DMS79 (cell line): ENCODE measurements around the gene CENPS.
"Not testable (repeated sequence)": the region's sequence is repeated elsewhere in the genome, so short reads cannot be mapped to it uniquely, and the experiment has no call there.

Source experiments
- DNase-seq: peaks from one replicate; lab custom pipeline; 2025; lab: John Stamatoyannopoulos, UW

The CENPS gene

GRCh38 chr1:10430216-10431069 is at the start of gene CENPS:
TSS of gene CENPS (plus strand) at chr1:10430433. CDS start at chr1:10430518, 85 bp downstream.
- peak; percentile 70 for DNase-seq

- no peak for DNase-seq
These were observed 49.5 kb upstream of the CENPS start for GRCh38 chr1:10380594-10381275.

- DNase-seq: no peak
These were observed 46.6 kb upstream of the CENPS start for GRCh38 chr1:10383630-10384029.

- DNase-seq: no peak
These were observed 46.0 kb upstream of the CENPS start for GRCh38 chr1:10384219-10384618.

GRCh38 chr1:10386761-10387676 is 43.2 kb upstream of the CENPS start:
- no peak for DNase-seq

- DNase-seq: no peak
These were observed 42.4 kb upstream of the CENPS start for GRCh38 chr1:10387677-10388386.

GRCh38 chr1:10388387-10388715 is 41.9 kb upstream of the CENPS start:
- DNase-seq: no peak

- DNase-seq: no peak
These were observed 40.8 kb upstream of the CENPS start for GRCh38 chr1:10389271-10389973.

- DNase-seq: no peak
These were observed 33.4 kb upstream of the CENPS start for GRCh38 chr1:10396870-10397269.

GRCh38 chr1:10398278-10398733 is 31.9 kb upstream of the CENPS start:
- DNase-seq: no peak

- DNase-seq: peak; percentile 97
These were observed 31.3 kb upstream of the CENPS start, which contains the start of gene PGD for GRCh38 chr1:10398734-10399443. TSS of gene PGD (plus strand) at chr1:10399064. CDS start at chr1:10399118, 54 bp downstream.

GRCh38 chr1:10399444-10399941 is 30.7 kb upstream of the CENPS start:
- peak; percentile 34 for DNase-seq

- DNase-seq: no peak
These were observed 30.2 kb upstream of the CENPS start for GRCh38 chr1:10400013-10400412.

- DNase-seq: no peak
These were observed 29.0 kb upstream of the CENPS start for GRCh38 chr1:10401281-10401680.

GRCh38 chr1:10402729-10403274 is 27.4 kb upstream of the CENPS start:
- DNase-seq: no peak

GRCh38 chr1:10407201-10407600 is 23.0 kb upstream of the CENPS start:
- DNase-seq: no peak

GRCh38 chr1:10415211-10415930 is 14.9 kb upstream of the CENPS start:
- DNase-seq: no peak

GRCh38 chr1:10415967-10416366 is 14.3 kb upstream of the CENPS start:
- not testable (repeated sequence) for DNase-seq

- not testable (repeated sequence) for DNase-seq
These were observed 11.5 kb upstream of the CENPS start for GRCh38 chr1:10418741-10419140.
